ENCODE measurements around the gene FJX1. TPM values are rescaled to one million over a fixed set of nuclear protein-coding genes. Genes with fewer than 3 reads are reported as not detected.

The FJX1 gene
- total RNA-seq, 1 experiment from 2014 or later, result 8.3 TPM

GRCh38 chr11:35662649-35663407, 44.6 kb downstream of the FJX1 start, which contains the start of gene TRIM44 (continued):
- TF ChIP-seq PREB (CRISPR knock-in tag; IDR thresholded peaks at IDR 0.05; ENCODE audit: borderline replicate concordance), result peak; percentile 98
- TF ChIP-seq E2F4 (CRISPR knock-in tag; IDR thresholded peaks at IDR 0.05; ENCODE audit: borderline replicate concordance, low read depth), result peak; percentile 97
- no peak for TF ChIP-seq ZNF532 (CRISPR knock-in tag; IDR thresholded peaks at IDR 0.05; ENCODE audit: borderline replicate concordance)
- peak; percentile 99 for TF ChIP-seq KAT7 (CRISPR knock-in tag; IDR thresholded peaks at IDR 0.05; ENCODE audit: borderline replicate concordance)
- TF ChIP-seq TEAD4 (CRISPR knock-in tag; IDR thresholded peaks at IDR 0.05), result peak; percentile 99
- TF ChIP-seq ZBTB43 (CRISPR knock-in tag; IDR thresholded peaks at IDR 0.05), result peak; percentile 99
- TF ChIP-seq USF1 (CRISPR knock-in tag; IDR thresholded peaks at IDR 0.05), result peak; percentile 92
- TF ChIP-seq FOXP4 (CRISPR knock-in tag; IDR thresholded peaks at IDR 0.05), result peak; percentile 100
- peak; percentile 99 for TF ChIP-seq E2F5 (CRISPR knock-in tag; IDR thresholded peaks at IDR 0.05)
- TF ChIP-seq JUN (CRISPR knock-in tag; IDR thresholded peaks at IDR 0.05), result peak; percentile 99

GRCh38 chr11:35663408-35663702, 45.1 kb downstream of the FJX1 start:
- Mint-ChIP-seq H3K36me3 (peaks cover 40% of the 10 kb centered on the region), H3K27me3 (ENCODE audit: low read depth) (peaks cover 70% of the 10 kb centered on the region), H3K4me3 (peak overlapping the region; percentile 73), H3K9me3 (peaks cover 41% of the 10 kb centered on the region), H3K27ac (no peak overlapping the region), H3K4me1 (peaks cover 24% of the 10 kb centered on the region)
- no peak for ATAC-seq
- no peak for DNase-seq (ENCODE audit: low spot score)
- ChIA-PET CTCF (no interaction called here), POLR2A (no interaction called here)
- TF ChIP-seq IRF2 (CRISPR knock-in tag; IDR thresholded peaks at IDR 0.05; ENCODE audit: borderline replicate concordance, low read depth) (no peak), SP1 (CRISPR knock-in tag; conservative IDR thresholded peaks at IDR 0.05) (no peak), JUN (CRISPR knock-in tag; IDR thresholded peaks at IDR 0.05) (no peak), ZNF512 (CRISPR knock-in tag; IDR thresholded peaks at IDR 0.05; ENCODE audit: borderline replicate concordance) (0 out of 2 replicates have a peak, but pooled peaks have one; percentile 61), CTCF (IDR thresholded peaks at IDR 0.05) (no peak)
